Stimulated activated CD4-positive, alpha-beta T cell treated with anti-CD3 and anti-CD28 coated beads, Interleukin-15, amount 100 ng/mL, for 48 hours (primary cell): Measurements from ENCODE around the gene TTLL5.

Experiments
- DNase-seq, 2 donors: peaks; one replicate each; pipeline ENCODE4 v3.0.0-alpha.2; 2020; ENCODE audit warnings: low read depth in 2 of 2

The TTLL5 gene

GRCh38 chr14:75960231-75960630, 299.2 kb downstream of the TTLL5 start:
- no peak for DNase-seq

GRCh38 chr14:75961662-75962061, 300.6 kb downstream of the TTLL5 start:
- DNase-seq = no peak

- no peak for DNase-seq
Observed at GRCh38 chr14:75967866-75968265, 306.8 kb downstream of the TTLL5 start.

- DNase-seq = no peak
Observed at GRCh38 chr14:75968456-75968855, 307.4 kb downstream of the TTLL5 start.

- DNase-seq = no peak
Observed at GRCh38 chr14:75969126-75969525, 308.1 kb downstream of the TTLL5 start.

- no peak for DNase-seq
Observed at GRCh38 chr14:75969891-75970290, 308.8 kb downstream of the TTLL5 start.

- DNase-seq = no peak
Observed at GRCh38 chr14:75970989-75971388, 309.9 kb downstream of the TTLL5 start.

GRCh38 chr14:75971509-75971908, 310.5 kb downstream of the TTLL5 start:
- no peak for DNase-seq

GRCh38 chr14:75972801-75973421, 311.9 kb downstream of the TTLL5 start:
- no peak for DNase-seq

- DNase-seq = no peak
Observed at GRCh38 chr14:75976826-75977581, 316.0 kb downstream of the TTLL5 start.

- DNase-seq = no peak
Observed at GRCh38 chr14:75977582-75977943, 316.5 kb downstream of the TTLL5 start.

- DNase-seq = no peak
Observed at GRCh38 chr14:75978249-75978731, 317.2 kb downstream of the TTLL5 start.

GRCh38 chr14:75979071-75979571, 318.1 kb downstream of the TTLL5 start:
- DNase-seq = no peak

GRCh38 chr14:75979648-75980565, 318.9 kb downstream of the TTLL5 start:
- DNase-seq = no peak

- DNase-seq = no peak
Observed at GRCh38 chr14:75980856-75981255, 319.8 kb downstream of the TTLL5 start.

GRCh38 chr14:75981426-75982265, 320.6 kb downstream of the TTLL5 start, which contains the start of gene TGFB3:
Gene TGFB3 (minus strand): TSS chr14:75981995. CDS start chr14:75980893, 1,102 bp downstream.
- DNase-seq = peak; percentile 17 to 33

- peak; percentile 48 to 66 for DNase-seq
Observed at GRCh38 chr14:75982266-75983018, 321.4 kb downstream of the TTLL5 start.

GRCh38 chr14:75983019-75983358, 321.9 kb downstream of the TTLL5 start:
- DNase-seq = no peak

GRCh38 chr14:75984674-75985073, 323.6 kb downstream of the TTLL5 start:
- DNase-seq = no peak
